K562 treated with DMSO at 1 percent for 48 hours (cell line): Measurements from ENCODE around the gene COX17. TPM values are rescaled to one million over a fixed set of nuclear protein-coding genes. Genes with fewer than 3 reads are reported as not detected.

Experiments used
- total RNA-seq: library from RNA; unstranded; fragments of 300-600 nt; gene quantifications from 2 replicates; pipeline ENCODE4 v1.2.3, GENCODE V29; 2022; ENCODE audit warnings: low replicate concordance; ENCODE audit errors: extremely low read depth

The COX17 gene
- not detected in 2 replicates for total RNA-seq

GRCh38 chr3:119676771-119677640 is at the start of gene COX17:
TSS of gene COX17 (minus strand) at chr3:119677406. CDS start at chr3:119677310, 96 bp downstream.

GRCh38 chr3:119702530-119703527 is 25.6 kb upstream of the COX17 start, which contains the start of gene CFAP91:
TSS of gene CFAP91 (plus strand) at chr3:119703022. CDS start at chr3:119703099, 77 bp downstream.

GRCh38 chr3:119660474-119661440 is 16.4 kb downstream of the COX17 start, which contains the start of gene POPDC2:
TSS of gene POPDC2 (minus strand) at chr3:119660589. CDS start at chr3:119660423, 166 bp downstream.

Other genes with a start within 250 kb of the COX17 start
- gene TMEM39A, start 213.8 kb downstream of the COX17 start, total RNA-seq: not detected in 2 replicates
- not detected in 2 replicates for gene POGLUT1, start 208.4 kb downstream of the COX17 start, total RNA-seq
- not detected in 2 replicates for gene TIMMDC1, start 178.9 kb downstream of the COX17 start, total RNA-seq
- gene CD80, start 117.8 kb downstream of the COX17 start, total RNA-seq: not detected in 2 replicates
- not detected in 2 replicates for gene ADPRH, start 97.9 kb downstream of the COX17 start, total RNA-seq
- not detected in 2 replicates for gene PLA1A, start 79.5 kb downstream of the COX17 start, total RNA-seq
- gene POPDC2, start 16.8 kb downstream of the COX17 start, total RNA-seq: not detected in 2 replicates
- not detected in 2 replicates for gene CFAP91, start 25.6 kb upstream of the COX17 start, total RNA-seq
- gene NR1I2, start 104.7 kb upstream of the COX17 start, total RNA-seq: not detected in 2 replicates